CD4-positive, alpha-beta T cell treated with Interleukin-4 for 1 hour (primary cell): Measurements from ENCODE around the gene DPYSL5.
"Not testable (repeated sequence)": the region's sequence is repeated elsewhere in the genome, so short reads cannot be mapped to it uniquely, and the experiment has no call there.

Experiments used
- DNase-seq, 2 donors: peaks; one replicate each; pipeline ENCODE4 v3.0.0-alpha.2; 2020 to 2022

DPYSL5 gene

GRCh38 chr2:26847655-26848335 lies at the start of gene DPYSL5:
Gene DPYSL5, plus strand, starts transcription at chr2:26848132. Its CDS starts 50,368 bp downstream, at chr2:26898500.
- DNase-seq: peak in 1 of 2 donors; percentile 5

- DNase-seq: no peak
Measured at GRCh38 chr2:26801328-26801727, 46.6 kb upstream of the DPYSL5 start.

- no peak for DNase-seq
Measured at GRCh38 chr2:26801796-26802195, 46.1 kb upstream of the DPYSL5 start.

- no peak for DNase-seq
Measured at GRCh38 chr2:26805241-26805676, 42.7 kb upstream of the DPYSL5 start.

GRCh38 chr2:26807788-26808460 lies 40.0 kb upstream of the DPYSL5 start:
- DNase-seq: no peak

- no peak for DNase-seq
Measured at GRCh38 chr2:26809211-26809610, 38.7 kb upstream of the DPYSL5 start.

GRCh38 chr2:26809876-26810577 lies 37.9 kb upstream of the DPYSL5 start:
- DNase-seq: no peak

- DNase-seq: no peak
Measured at GRCh38 chr2:26811261-26811660, 36.7 kb upstream of the DPYSL5 start.

GRCh38 chr2:26811791-26812694 lies 35.9 kb upstream of the DPYSL5 start:
- DNase-seq: no peak

- no peak for DNase-seq
Measured at GRCh38 chr2:26812731-26813130, 35.2 kb upstream of the DPYSL5 start.

- not testable (repeated sequence) for DNase-seq
Measured at GRCh38 chr2:26814072-26814765, 33.7 kb upstream of the DPYSL5 start.

GRCh38 chr2:26816893-26817292 lies 31.0 kb upstream of the DPYSL5 start:
- no peak for DNase-seq

GRCh38 chr2:26818255-26818654 lies 29.7 kb upstream of the DPYSL5 start:
- DNase-seq: no peak

GRCh38 chr2:26818972-26819371 lies 29.0 kb upstream of the DPYSL5 start:
- no peak for DNase-seq

GRCh38 chr2:26820932-26821331 lies 27.0 kb upstream of the DPYSL5 start:
- no peak for DNase-seq

- no peak for DNase-seq
Measured at GRCh38 chr2:26822877-26823276, 25.1 kb upstream of the DPYSL5 start.

- no peak for DNase-seq
Measured at GRCh38 chr2:26838121-26838906, 9.6 kb upstream of the DPYSL5 start.

GRCh38 chr2:26840937-26841610 lies 6.9 kb upstream of the DPYSL5 start:
- no peak for DNase-seq

- DNase-seq: no peak
Measured at GRCh38 chr2:26843041-26843440, 4.9 kb upstream of the DPYSL5 start.

- DNase-seq: no peak
Measured at GRCh38 chr2:26845021-26845420, 2.9 kb upstream of the DPYSL5 start.
